ENCODE results near the gene EML4. TPM values are rescaled to one million over a fixed set of nuclear protein-coding genes. Genes with fewer than 3 reads are reported as not detected.

EML4 gene
- total RNA-seq, 1 experiment from 2014 or later = 52.0 TPM

GRCh38 chr2:42327125-42327524, 158.0 kb downstream of the EML4 start:
- intact Hi-C loops (cut with micrococcal nuclease; ENCODE audit: unreplicated experiment) = loop anchor here (5.0 kb wide), 2 partner anchors 130 to 485 kb away; no protein-coding TSS in a partner anchor
- Histone ChIP-seq H3K27ac (no peak overlapping the region), H4K20me1 (ENCODE audit: insufficient read depth) (no peaks in the 10 kb centered on the region; the same call in 1 of the 2 replicates), H3K4me3 (no peak overlapping the region), H3K9me2 (ENCODE audit: insufficient read depth) (no peaks in the 10 kb centered on the region), H2AFZ (no peak overlapping the region), H3K4me2 (no peak overlapping the region), H3F3A (ENCODE audit: insufficient read depth, low read depth) (peaks cover 25% of the 10 kb centered on the region), H3K9me3 (ENCODE audit: insufficient read depth, low read depth) (no peaks in the 10 kb centered on the region), H3K36me3 (ENCODE audit: low read depth) (peaks cover 23% of the 10 kb centered on the region), H3K27me3 (ENCODE audit: insufficient read depth, low read depth) (no peaks in the 10 kb centered on the region), H3K4me1 (replicated peaks; ENCODE audit: insufficient read depth) (no peaks in the 10 kb centered on the region), H3K79me2 (ENCODE audit: low read depth) (no peaks in the 10 kb centered on the region)
- no TSS peak for BruUV-seq (replicated peaks)
- TF ChIP-seq EZH2 (IDR thresholded peaks at IDR 0.05; ENCODE audit: low read depth) (no peak), CTCF (conservative IDR thresholded peaks at IDR 0.05) (no peak)
- ChIA-PET POLR2A (ENCODE audit: unreplicated experiment) (no interaction called here), CTCF (no interaction called here)
- DNase-seq = no peak

- no TSS peak for BruUV-seq (replicated peaks)
- Histone ChIP-seq H3K9me2 (ENCODE audit: insufficient read depth) (no peaks in the 10 kb centered on the region), H3K4me2 (no peak overlapping the region), H3F3A (ENCODE audit: insufficient read depth, low read depth) (peaks cover 25% of the 10 kb centered on the region), H3K9me3 (ENCODE audit: insufficient read depth, low read depth) (no peaks in the 10 kb centered on the region), H3K27ac (no peak overlapping the region), H3K4me1 (replicated peaks; ENCODE audit: insufficient read depth) (no peaks in the 10 kb centered on the region), H4K20me1 (ENCODE audit: insufficient read depth) (no peaks in the 10 kb centered on the region; the same call in 1 of the 2 replicates), H3K36me3 (ENCODE audit: low read depth) (peaks cover 35% of the 10 kb centered on the region), H3K27me3 (ENCODE audit: insufficient read depth, low read depth) (no peaks in the 10 kb centered on the region), H3K4me3 (no peak overlapping the region), H2AFZ (no peak overlapping the region), H3K79me2 (ENCODE audit: low read depth) (no peaks in the 10 kb centered on the region)
- intact Hi-C loops (cut with micrococcal nuclease; ENCODE audit: unreplicated experiment) = loop anchor here (1.0 to 5.0 kb wide), 3 partner anchors 131 to 486 kb away; no protein-coding TSS in a partner anchor
- TF ChIP-seq EZH2 (IDR thresholded peaks at IDR 0.05; ENCODE audit: low read depth) = no peak
- TF ChIP-seq CTCF (conservative IDR thresholded peaks at IDR 0.05) = peak; percentile 85
- no peak for DNase-seq
- CTCF ChIA-PET = interaction anchor here (0.6 to 1.3 kb wide), 4 partner anchors 241 to 474 kb away, joined by 3 to 4 read pairs (median 4); no protein-coding TSS in a partner anchor
- POLR2A ChIA-PET (ENCODE audit: unreplicated experiment) = no interaction called here
Observed at GRCh38 chr2:42328148-42328833, 159.1 kb downstream of the EML4 start.

GRCh38 chr2:42328923-42329322, 159.8 kb downstream of the EML4 start:
- Histone ChIP-seq H3K9me2 (ENCODE audit: insufficient read depth) (no peaks in the 10 kb centered on the region), H4K20me1 (ENCODE audit: insufficient read depth) (no peaks in the 10 kb centered on the region; the same call in 1 of the 2 replicates), H3K27me3 (ENCODE audit: insufficient read depth, low read depth) (no peaks in the 10 kb centered on the region), H3K27ac (no peak overlapping the region), H3F3A (ENCODE audit: insufficient read depth, low read depth) (peaks cover 25% of the 10 kb centered on the region), H2AFZ (no peak overlapping the region), H3K36me3 (ENCODE audit: low read depth) (peaks cover 40% of the 10 kb centered on the region), H3K4me3 (no peak overlapping the region), H3K9me3 (ENCODE audit: insufficient read depth, low read depth) (no peaks in the 10 kb centered on the region), H3K4me2 (no peak overlapping the region), H3K4me1 (replicated peaks; ENCODE audit: insufficient read depth) (no peaks in the 10 kb centered on the region), H3K79me2 (ENCODE audit: low read depth) (no peaks in the 10 kb centered on the region)
- intact Hi-C loops (cut with micrococcal nuclease; ENCODE audit: unreplicated experiment) = loop anchor here (1.0 to 5.0 kb wide), 3 partner anchors 132 to 487 kb away; no protein-coding TSS in a partner anchor
- no TSS peak for BruUV-seq (replicated peaks)
- CTCF ChIA-PET = interaction anchor here (0.5 to 1.3 kb wide), 5 partner anchors 90 to 475 kb away, joined by 3 to 6 read pairs (median 4); no protein-coding TSS in a partner anchor
- DNase-seq = no peak
- POLR2A ChIA-PET (ENCODE audit: unreplicated experiment) = no interaction called here
- TF ChIP-seq CTCF (conservative IDR thresholded peaks at IDR 0.05) = no peak
- no peak for TF ChIP-seq EZH2 (IDR thresholded peaks at IDR 0.05; ENCODE audit: low read depth)
